Breast epithelium (tissue), 4 donors: ENCODE measurements around the gene PCYT2. TPM values are rescaled to one million over a fixed set of nuclear protein-coding genes. Genes with fewer than 3 reads are reported as not detected.

Experiments
- DNase-seq, 2 donors: peaks; one replicate each; pipeline ENCODE4 v3.0.0-alpha.2; 2019; ENCODE audit warnings: low spot score in 2 of 2
- H3K27ac ChIP-seq, 2 donors: fragments of 200-600 bp; sonication (generic) in 1 of 2; one replicate each; pipeline ENCODE4 v1.5.1; 2016 to 2019; ENCODE audit warnings: mild to moderate bottlenecking in 1 of 2
- H3K27me3 ChIP-seq, 2 donors: fragments of 200-600 bp; sonication (generic) in 1 of 2; one replicate each; pipeline versions ENCODE4 v1.5.1 to v1.6.0; 2017 to 2019; ENCODE audit warnings: control low read depth in 1 of 2, mild to moderate bottlenecking in 1 of 2
- H3K36me3 ChIP-seq: fragments of 200-600 bp; one replicate; pipeline ENCODE4 v1.5.1; 2019
- H3K4me1 ChIP-seq, 2 donors: fragments of 200-600 bp; sonication (generic); one replicate each; pipeline ENCODE4 v1.5.1; 2016 to 2019; ENCODE audit warnings: control low read depth in 1 of 2
- H3K4me3 ChIP-seq, 3 donors: fragments of 200-600 bp; sonication (generic); 1 replicate in 2 of 3; 2 replicates in 1 of 3; pipeline ENCODE4 v1.5.1; 2016 to 2019; ENCODE audit warnings: mild to moderate bottlenecking in 3 of 3, moderate library complexity in 2 of 3
- H3K9me3 ChIP-seq, 2 donors: fragments of 200-600 bp; sonication (generic) in 1 of 2; one replicate each; pipeline ENCODE4 v1.5.1; 2016 to 2019; ENCODE audit warnings: control low read depth in 1 of 2
- CTCF ChIP-seq, 3 donors: fragments of 450-650 bp; IDR thresholded peaks; one replicate each; pipeline ENCODE4 v1.5.1; 2016 to 2017; ENCODE audit warnings: antibody characterized with exemption in 3 of 3, mild to moderate bottlenecking in 3 of 3, moderate library complexity in 3 of 3
- POLR2A ChIP-seq: fragments of 450-650 bp; IDR thresholded peaks from one replicate; pipeline ENCODE4 v1.6.1; 2016; ENCODE audit warnings: antibody characterized with exemption, mild to moderate bottlenecking, moderate library complexity
- POLR2AphosphoS5 ChIP-seq, 3 donors: sonication (generic); formaldehyde crosslinking; IDR thresholded peaks; one replicate each; pipeline ENCODE4 v1.6.1; 2017; ENCODE audit warnings: antibody characterized with exemption in 3 of 3
- intact Hi-C: fragments of 100-400 bp; cut with DNase I; formaldehyde crosslinking; loops from one replicate; pipeline ENCODE4 v1.15.1; 2023; ENCODE audit warnings: low total_unique reads
- total RNA-seq, 3 donors: library from RNA; depleted of rRNA; stranded (reverse); fragments of >200 nt; gene quantifications; one replicate each; pipeline ENCODE4 v1.1.0, GENCODE V29; 2016

Gene PCYT2
- total RNA-seq, 3 donors from 2014 or later, result 22.9 to 69.4 (median 35.9) TPM

GRCh38 chr17:81899514-81900166 is 11.6 kb downstream of the PCYT2 start:
- H3K27me3 ChIP-seq, result no peaks in the 10 kb centered on the region
- no peaks in the 10 kb centered on the region for H3K36me3 ChIP-seq
- intact Hi-C loops, result no loop called here
- no peak for DNase-seq
- TF ChIP-seq CTCF (IDR thresholded peaks at IDR 0.05), result no peak
- TF ChIP-seq POLR2AphosphoS5 (IDR thresholded peaks at IDR 0.05), result no peak
- H3K4me3 ChIP-seq, result no peak overlapping the region
- no peaks in the 10 kb centered on the region for H3K4me1 ChIP-seq
- H3K9me3 ChIP-seq, result no peaks in the 10 kb centered on the region
- H3K27ac ChIP-seq, result no peak overlapping the region

GRCh38 chr17:81898885-81899284 is 12.3 kb downstream of the PCYT2 start:
- no peaks in the 10 kb centered on the region for H3K9me3 ChIP-seq
- no peaks in the 10 kb centered on the region for H3K27me3 ChIP-seq
- H3K4me3 ChIP-seq, result no peak overlapping the region
- no peaks in the 10 kb centered on the region for H3K36me3 ChIP-seq
- no peaks in the 10 kb centered on the region for H3K4me1 ChIP-seq
- no peak overlapping the region for H3K27ac ChIP-seq
- intact Hi-C loops, result no loop called here
- DNase-seq, result no peak
- no peak for TF ChIP-seq POLR2AphosphoS5 (IDR thresholded peaks at IDR 0.05)
- TF ChIP-seq POLR2A, result no peak
- TF ChIP-seq CTCF (IDR thresholded peaks at IDR 0.05), result no peak

DNA sequence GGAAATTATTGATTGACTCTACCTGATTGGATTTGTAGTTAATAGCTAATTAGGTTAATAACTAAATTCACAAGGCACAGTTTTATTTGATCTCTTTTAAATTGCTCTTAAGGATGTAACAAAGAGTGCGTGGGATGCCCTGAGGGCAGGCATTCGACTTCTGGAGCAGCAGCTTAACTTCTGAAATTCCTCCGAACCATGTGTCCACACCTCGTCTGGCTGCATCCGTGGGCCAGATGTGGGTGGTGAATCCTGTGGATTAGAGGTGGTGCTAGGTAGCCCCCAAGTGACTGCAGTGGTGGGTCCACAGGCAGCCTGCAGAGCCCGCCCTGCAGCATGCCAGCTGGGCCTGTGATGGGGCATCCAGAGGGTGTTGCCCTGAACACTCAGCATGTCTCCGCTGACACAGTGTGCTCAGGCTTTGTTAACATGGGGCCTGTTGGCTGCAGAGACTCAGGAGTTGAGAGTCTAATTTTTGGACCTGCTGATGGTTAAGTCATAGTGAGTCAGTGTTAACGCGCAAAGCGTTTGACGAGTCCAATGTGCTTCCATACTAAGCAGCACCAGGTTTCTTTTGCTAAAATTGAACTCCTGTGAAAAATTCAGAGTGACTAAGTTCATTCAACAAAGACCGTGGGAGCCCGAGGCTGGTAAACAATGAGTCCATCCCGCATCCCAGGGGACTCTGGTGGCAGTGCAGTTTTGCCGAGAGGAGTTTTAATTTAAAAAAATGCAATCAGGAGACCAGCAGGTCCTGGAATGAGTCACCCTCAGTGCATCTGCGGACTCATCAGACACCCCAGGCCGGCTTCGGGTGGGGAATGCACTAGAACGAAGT is 13.0 kb downstream of the PCYT2 start:
- intact Hi-C loops, result no loop called here
- H3K9me3 ChIP-seq, result no peaks in the 10 kb centered on the region
- TF ChIP-seq POLR2AphosphoS5 (IDR thresholded peaks at IDR 0.05) (no peak), CTCF (IDR thresholded peaks at IDR 0.05) (no peak), POLR2A (no peak)
- H3K27me3 ChIP-seq, result no peaks in the 10 kb centered on the region
- DNase-seq, result no peak
- H3K4me1 ChIP-seq, result no peaks in the 10 kb centered on the region
- H3K4me3 ChIP-seq, result no peak overlapping the region
- no peaks in the 10 kb centered on the region for H3K36me3 ChIP-seq
- H3K27ac ChIP-seq, result peak overlapping the region in 1 of 2 donors; percentile 27

- Histone ChIP-seq H3K9me3 (no peaks in the 10 kb centered on the region), H3K27ac (no peak overlapping the region), H3K36me3 (no peaks in the 10 kb centered on the region), H3K27me3 (no peaks in the 10 kb centered on the region), H3K4me3 (no peak overlapping the region), H3K4me1 (peaks cover 1 to 2% of the 10 kb centered on the region in 2 donors)
- TF ChIP-seq POLR2AphosphoS5 (IDR thresholded peaks at IDR 0.05) (no peak), POLR2A (no peak), CTCF (IDR thresholded peaks at IDR 0.05) (no peak)
- DNase-seq, result no peak
- intact Hi-C loops, result no loop called here
These were observed 15.8 kb downstream of the PCYT2 start for GRCh38 chr17:81895400-81895799.

DNA sequence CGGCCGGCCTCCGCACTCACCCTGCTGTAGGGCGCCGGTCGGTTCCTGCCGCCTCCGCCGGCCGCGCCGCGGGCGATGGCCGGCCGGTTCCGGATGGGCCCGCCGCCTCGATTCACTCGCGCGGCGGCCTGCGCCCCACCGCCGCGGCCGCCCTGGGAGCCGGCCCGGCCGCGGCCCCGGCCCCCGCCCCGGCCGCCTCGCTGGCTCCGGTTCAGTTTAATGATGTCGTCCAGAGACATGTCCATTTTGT is 20.0 kb downstream of the PCYT2 start:
- no peak for DNase-seq
- Histone ChIP-seq H3K27ac (peak overlapping the region; percentile 94 to 96), H3K9me3 (no peaks in the 10 kb centered on the region), H3K4me3 (peak overlapping the region; percentile 88 to 98 (median 98)), H3K4me1 (peaks cover 4 to 7% of the 10 kb centered on the region in 2 donors), H3K27me3 (no peaks in the 10 kb centered on the region), H3K36me3 (no peaks in the 10 kb centered on the region)
- intact Hi-C loops, result loop anchor here (5.0 kb wide), 2 partner anchors 116 to 569 kb away; no protein-coding TSS in a partner anchor
- TF ChIP-seq CTCF (IDR thresholded peaks at IDR 0.05) (no peak), POLR2A (no peak), POLR2AphosphoS5 (IDR thresholded peaks at IDR 0.05) (no peak)
